DOHH2 (cell line): ENCODE data around the gene SMIM5.

Source experiments
- CTCF ChIP-seq: fragments of 200-600 bp; sonication (generic); IDR thresholded peaks from one replicate; pipeline ENCODE4 v1.5.1; 2014; ENCODE audit warnings: antibody characterized with exemption, mild to moderate bottlenecking, low read depth, low read length; ENCODE audit not compliant: poor library complexity, severe bottlenecking
- EZH2phosphoT487 ChIP-seq: fragments of 200-600 bp; sonication (generic); IDR thresholded peaks from 2 replicates; pipeline ENCODE4 v1.6.1; 2017; ENCODE audit warnings: borderline replicate concordance, mild to moderate bottlenecking, antibody characterized with exemption, low read length, moderate library complexity, mixed read lengths

GRCh38 chr17:75684924-75685323 lies 51.7 kb downstream of the SMIM5 start:
- TF ChIP-seq CTCF (no peak), EZH2phosphoT487 (no peak)
